ENCODE results near the gene TAF6L.
A peak's percentile ranks its signal among the peaks of the same experiment; 100 is the strongest.
"Not testable (repeated sequence)": the region's sequence is repeated elsewhere in the genome, so short reads cannot be mapped to it uniquely, and the experiment has no call there.

The TAF6L gene

DNA sequence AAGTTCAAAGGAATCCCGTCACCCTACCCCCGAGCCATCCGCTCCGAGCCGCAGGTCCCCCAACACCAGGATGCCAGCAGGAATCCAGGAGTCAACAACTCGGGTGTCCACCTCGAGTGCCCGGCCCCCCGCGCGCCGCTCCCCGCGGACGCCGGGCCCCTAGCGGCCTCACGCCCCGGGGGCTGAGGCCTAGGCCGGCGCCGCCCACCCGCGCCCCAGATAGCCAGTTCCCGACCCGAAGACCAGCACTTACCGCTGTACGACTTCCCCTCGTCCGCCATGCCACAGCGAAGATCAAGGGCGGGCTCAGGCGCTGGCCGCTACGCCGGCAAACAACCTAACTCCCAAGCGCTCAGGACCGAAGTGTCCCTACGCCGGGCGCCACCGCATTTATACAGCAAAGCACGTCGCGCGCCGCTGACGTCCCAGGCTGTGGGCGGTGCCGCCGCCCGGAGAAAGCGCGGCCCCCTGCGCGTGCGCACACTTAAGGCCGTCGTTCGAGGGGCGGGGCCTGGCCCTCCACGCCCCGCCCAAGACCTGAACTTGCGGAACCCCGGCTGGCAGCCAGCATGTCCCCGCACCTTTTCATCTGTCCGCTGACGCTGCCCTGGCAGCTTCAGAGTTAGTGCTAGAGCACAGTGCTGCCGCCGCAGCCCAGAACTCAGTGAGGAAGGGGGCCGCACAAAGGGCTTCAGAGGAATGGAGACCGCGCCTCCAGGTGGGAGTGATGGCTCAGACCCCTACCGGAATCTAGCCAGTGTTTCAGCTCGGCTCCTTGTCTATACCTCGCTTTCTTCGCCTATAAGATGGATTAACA lies 34.1 kb downstream of the TAF6L start, which contains the start of gene NXF1:
TSS of gene NXF1 (minus strand) at position 365 of the 817 bp plus-strand sequence. CDS start at position 281, 84 bp downstream.
- DNase-seq (ENCODE audit: low spot score): peak; percentile 93

DNA sequence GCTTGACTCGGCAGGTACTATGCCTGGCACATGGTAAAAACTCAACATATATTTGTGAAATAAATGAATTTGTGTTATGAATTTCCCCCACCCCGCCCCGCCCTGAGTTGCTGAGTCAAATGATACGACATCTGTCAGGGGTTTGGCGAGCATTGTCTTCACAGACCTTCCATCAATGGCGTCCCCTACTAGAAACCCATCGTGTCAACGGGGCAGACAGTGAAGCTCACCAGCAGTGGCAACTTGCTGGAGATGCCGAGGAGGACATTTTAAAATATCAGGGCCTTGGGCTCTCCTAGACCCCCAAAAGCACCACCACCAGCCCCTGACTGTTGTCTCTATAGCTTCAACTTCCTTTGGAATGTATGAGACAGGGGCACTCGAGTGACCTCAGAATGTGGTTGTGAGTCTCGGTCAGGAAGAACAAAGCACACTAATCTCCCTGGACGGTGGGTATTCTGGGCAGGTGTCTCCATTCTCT lies 34.8 kb downstream of the TAF6L start:
- no peak for DNase-seq (ENCODE audit: low spot score)

DNA sequence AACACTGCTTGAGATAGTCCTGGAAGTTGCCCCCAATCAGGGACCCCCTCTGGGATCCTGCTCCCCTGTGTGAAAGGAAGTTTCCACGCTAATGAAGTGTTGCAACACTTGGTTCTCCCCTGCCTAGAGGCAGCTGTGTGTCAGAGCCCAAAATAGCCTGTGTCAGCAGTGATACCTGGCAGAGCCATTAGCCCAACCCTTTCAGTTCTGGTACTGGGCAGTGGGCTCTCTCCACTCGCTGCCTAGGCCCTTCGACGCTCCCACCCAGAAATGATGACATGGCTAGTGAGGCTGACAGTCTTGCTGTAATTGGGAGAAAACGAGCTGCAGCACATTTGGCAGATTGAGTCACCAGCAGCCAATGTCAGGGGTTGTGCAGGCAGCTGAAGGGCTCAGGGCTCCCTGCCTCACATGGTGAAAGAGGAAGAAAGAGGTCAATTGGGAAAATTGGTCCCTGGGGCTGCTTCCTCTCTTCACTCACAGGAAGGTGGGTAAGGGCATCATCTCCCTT lies 35.5 kb downstream of the TAF6L start:
- peak; percentile 39 for DNase-seq (ENCODE audit: low spot score)

DNA sequence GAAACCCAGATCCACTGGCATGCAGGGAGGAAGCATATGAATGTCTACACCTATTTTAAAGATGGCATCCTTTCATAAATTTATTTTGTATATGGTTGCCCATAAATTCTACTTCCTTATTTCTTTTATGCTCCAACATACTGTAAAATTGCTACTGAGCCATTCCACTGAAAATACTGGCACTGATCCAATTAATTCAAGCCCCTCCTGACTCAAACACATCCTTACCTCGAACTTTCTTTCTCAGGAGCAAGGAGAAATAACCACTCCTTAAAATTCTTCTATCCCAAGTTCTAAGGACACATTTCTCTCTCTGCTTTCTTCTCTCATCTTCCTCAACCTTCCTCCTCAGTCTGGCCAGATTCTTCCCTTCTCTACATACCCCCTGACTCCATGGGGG lies 39.6 kb downstream of the TAF6L start:
- no peak for DNase-seq (ENCODE audit: low spot score)

DNA sequence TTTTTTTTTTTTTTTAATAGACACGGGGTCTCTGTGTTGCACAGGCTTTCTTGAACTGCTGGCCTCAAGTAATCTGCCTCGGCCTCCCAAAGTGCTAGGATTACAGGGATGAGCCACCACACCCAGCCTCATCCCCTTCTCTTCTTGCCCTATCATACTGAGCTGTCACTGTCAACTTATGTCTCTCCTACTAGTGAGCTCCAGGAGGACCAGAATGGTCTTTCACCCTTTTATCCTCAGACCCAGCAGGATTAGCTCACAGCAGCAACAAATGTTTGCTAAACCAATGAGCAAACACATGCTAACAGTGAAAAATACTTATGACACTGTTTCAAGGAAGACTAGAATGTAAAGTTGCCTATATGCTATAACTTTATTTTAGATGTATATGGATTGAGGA lies 40.5 kb downstream of the TAF6L start:
- DNase-seq (ENCODE audit: low spot score): no peak

DNA sequence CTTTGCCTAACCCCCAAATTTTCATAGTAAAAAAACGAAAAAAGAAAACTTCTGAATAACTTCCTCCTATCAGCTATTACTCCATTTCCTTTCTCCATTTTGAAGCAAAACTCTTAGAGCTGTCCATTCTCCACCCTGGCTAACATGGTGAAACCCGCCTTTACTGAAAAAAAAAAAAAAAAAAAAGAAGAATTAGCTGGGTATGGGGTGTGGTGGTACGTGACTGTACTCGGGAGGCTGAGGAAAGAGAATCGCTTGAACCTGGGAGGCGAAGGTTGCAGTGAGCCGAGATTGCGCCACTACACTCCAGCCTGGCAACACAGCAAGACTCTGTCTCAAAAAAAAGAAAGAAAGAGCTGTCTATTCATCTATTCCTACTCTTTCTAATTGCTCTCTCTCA lies 45.4 kb downstream of the TAF6L start:
- no peak for DNase-seq (ENCODE audit: low spot score)

DNA sequence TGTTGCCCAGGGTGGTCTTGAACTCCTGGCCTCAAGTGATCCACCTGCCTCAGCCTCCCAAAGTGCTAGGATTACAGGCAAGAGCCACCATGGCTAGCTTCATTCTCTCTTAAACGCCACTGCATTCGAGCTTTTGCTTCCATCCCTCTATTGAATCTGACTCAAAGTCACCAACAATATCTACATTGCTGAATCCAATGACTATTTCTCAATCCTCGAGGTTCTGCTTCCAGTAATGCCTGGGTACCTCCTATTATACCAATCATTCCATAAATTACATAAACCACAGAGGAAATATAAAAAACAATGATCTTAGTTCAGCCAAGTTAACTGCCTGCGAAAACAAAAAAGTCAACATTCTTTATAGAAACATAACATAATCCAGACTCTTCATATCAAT lies 45.9 kb downstream of the TAF6L start:
- no peak for DNase-seq (ENCODE audit: low spot score)

DNA sequence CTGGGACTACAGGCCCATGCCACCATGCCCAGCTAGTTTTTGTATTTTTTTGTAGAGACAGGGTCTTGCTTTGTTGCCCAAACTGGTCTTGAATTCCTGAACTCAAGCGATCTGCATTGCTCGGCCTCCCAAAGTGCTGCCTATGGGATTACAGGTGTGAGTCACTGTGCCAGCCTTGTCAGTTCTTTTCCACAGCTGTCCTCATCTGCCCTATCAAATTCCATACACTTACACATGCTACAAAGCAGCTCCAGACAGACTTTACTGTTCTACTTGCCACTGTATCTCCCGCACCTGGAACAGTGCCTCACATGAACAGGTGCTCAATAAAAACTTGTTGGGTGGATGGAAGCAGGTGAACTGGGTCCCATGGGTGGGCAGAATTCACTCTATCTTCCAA lies 52.5 kb downstream of the TAF6L start:
- no peak for DNase-seq (ENCODE audit: low spot score)

DNA sequence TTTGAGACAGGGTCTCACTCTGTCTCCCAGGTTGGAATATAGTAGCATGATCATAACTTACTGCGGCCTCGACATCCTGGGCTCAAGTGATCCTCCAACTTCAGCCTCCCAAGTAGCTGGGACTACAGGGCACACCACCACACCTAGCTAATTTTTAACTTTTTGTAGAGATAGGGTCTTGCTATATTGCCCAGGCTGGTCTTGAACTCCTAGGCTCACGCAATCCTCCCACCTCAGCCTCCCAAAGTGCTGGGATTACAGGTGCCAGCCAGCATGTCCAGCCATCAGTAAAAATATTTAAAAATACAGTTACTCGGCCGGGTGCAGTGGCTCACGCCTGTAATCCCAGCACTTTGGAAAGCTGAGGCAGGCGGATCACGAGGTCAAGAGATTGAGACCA lies 56.9 kb downstream of the TAF6L start:
- DNase-seq (ENCODE audit: low spot score): not testable (repeated sequence)

DNA sequence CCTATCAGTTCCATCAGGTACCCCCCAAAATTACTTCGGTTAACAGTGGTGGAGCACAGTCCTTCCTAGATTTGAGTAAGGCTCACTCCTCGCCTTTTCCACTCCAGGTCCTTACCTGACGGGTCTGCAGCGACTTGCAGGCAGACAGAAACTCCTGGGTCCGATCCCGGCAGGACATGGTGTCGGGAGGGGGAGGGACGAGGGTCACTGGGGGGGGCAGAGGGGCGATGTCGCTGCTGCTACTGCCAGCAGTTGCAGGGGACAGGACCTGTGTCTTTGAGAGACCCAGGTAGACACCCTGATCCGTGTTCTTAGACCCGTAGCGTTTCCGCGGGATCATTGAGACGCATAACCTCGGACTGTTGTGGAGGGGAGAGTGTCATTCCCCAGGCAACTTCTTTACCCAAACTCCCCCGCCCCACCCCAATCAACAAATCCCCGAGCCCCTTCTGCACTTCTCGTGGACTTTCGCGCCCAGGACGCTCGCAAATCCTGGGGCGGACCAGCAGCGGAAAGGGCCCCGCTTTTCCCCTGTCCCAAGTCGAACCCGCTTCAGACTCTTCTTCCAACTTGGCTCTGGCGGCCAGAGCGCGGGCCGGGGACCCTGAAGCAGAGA lies 59.8 kb downstream of the TAF6L start:
- no peak for DNase-seq (ENCODE audit: low spot score)

DNA sequence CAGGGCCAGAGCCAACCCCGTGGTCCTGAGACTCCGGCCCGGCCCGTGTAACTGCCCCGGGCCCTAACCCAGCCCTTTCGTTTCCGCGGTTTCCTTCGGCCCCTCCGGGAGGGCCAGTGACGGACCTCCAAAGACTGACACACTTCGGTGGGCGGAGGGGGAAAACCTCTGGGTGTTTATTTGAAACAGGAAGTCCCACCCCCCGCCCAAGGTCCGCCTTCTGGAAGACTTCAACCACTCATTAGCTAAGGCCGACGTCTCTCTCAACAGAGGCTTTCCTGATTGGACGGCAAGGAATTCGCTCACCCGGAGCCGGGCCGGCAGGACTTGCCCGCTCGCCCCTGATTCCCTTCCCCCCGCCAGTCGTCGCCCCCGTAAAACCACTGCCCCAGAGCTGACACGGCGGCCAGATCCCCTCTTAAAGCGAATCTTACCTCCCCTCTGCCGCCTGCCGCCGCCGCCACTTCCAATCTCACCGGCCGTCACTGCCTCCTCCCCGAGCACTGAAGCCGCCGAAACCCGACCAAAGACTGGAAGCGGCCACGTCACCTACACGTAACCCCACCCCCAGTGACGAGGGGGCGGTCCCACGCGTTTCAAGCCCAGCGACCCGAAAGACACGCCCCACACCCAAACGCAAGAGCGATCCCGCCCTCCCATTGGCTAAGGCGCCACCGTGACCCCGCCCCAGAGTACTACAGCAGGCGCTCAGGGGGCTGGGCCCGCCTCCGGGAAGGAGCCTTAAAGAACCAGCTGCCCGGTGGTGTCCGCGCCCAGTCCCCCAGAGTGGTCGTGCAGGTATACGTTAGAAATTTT lies 60.5 kb downstream of the TAF6L start, which contains the start of gene STX5:
TSS of gene STX5 (minus strand) at position 532 of the 816 bp plus-strand sequence. CDS start 808 bp downstream, outside the sequence.
- DNase-seq (ENCODE audit: low spot score): peak; percentile 99

DNA sequence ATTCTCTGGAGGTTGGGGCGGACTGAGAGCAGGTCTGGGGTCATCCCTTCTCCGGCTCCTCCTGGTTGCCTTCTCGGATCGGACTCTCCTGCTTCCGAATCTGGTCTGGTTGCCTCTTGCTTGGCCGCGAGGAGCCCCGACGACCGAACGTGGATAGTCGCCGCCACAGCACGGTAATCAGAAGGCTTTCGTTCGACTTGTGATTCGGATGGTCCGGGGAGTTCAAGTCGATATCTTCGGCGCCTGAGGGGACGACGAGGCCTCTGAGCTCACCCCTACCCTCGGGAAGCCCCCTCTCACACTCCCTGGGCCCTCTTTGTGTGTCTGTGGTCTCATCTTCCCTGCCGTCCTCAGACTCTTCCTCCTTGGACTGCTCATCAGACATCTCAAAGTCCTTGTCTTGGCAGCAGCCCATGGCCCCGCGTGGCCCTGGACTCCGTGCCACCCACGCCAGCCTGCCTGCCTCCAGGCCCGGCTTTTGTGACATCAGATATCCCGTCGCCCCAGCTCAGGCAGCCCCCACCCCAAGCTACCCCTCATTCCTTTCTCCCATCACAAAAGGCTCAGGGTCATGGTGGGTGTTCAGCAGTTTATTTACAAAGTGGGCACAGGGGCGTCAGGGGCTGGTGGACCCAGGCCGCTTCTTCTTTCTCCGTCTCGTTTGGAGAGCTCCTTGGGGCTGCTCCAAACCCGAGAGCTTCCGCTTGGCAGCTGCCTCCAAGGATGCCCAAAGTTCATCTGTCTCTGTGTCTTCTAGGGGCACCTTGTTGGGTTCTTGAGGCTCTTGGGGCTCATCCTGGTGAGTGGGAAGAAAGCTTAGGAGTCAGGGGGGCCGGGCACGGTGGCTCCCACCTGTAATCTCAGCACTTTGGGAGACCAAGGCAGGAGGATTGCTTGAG lies 61.4 kb downstream of the TAF6L start, which contains the start of gene TEX54:
TSS of gene TEX54 (minus strand) at position 506 of the 899 bp plus-strand sequence.
- no peak for DNase-seq (ENCODE audit: low spot score)

DNA sequence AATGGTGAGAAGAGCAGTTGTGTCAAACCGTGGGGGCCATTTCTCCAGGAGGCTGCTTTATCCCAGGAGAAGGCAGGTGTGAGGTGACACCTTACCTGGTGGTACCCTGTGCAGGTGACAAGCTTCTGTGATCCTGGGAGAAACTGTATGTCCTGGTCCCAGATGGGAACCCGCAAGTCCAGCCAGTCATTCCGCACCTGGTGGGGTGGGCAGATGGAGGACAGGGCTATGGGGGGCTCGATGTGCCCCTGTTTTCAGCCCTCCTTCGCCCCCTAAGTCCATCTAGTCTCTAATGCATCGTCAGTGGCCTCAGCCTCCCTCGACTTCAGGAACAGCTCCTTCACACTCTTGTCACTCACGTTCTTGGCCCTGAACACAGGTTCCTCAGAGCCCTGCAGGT lies 64.1 kb downstream of the TAF6L start:
- DNase-seq (ENCODE audit: low spot score): no peak

All from pons (tissue), 1 donor.